Measurements from ENCODE around the gene HOXA11.

Gene HOXA11

DNA sequence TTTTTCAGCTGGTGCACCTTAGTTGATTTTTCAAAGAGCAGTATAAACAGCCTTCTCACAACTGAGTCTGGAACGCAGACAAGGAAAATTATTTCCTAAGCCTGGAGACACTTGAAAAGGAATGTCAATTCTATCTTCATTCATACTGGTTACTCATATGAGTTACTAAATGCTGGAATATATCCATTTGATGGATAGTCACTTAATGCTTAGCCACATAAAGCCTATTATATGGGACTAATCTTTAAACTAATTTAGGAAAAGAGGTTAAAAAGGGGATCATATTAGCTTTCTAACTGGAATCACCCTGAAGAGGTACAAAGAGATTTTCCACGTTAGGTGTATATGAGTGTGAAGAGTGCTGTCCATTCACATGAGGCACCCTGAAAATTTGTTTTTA is 52.8 kb downstream of the HOXA11 start:
- no peak for DNase-seq (ENCODE audit: low read depth)

- DNase-seq (ENCODE audit: low read depth) = no peak
Measured at GRCh38 chr7:27131390-27131819, 53.6 kb downstream of the HOXA11 start.
